HPDE6-E6E7 (cell line): ENCODE measurements around the gene SEMA7A.

Source experiments
- DNase-seq: peaks from one replicate; pipeline ENCODE4 v3.0.0; 2011; ENCODE audit warnings: missing footprints; ENCODE audit errors: extremely low spot score

The SEMA7A gene

DNA sequence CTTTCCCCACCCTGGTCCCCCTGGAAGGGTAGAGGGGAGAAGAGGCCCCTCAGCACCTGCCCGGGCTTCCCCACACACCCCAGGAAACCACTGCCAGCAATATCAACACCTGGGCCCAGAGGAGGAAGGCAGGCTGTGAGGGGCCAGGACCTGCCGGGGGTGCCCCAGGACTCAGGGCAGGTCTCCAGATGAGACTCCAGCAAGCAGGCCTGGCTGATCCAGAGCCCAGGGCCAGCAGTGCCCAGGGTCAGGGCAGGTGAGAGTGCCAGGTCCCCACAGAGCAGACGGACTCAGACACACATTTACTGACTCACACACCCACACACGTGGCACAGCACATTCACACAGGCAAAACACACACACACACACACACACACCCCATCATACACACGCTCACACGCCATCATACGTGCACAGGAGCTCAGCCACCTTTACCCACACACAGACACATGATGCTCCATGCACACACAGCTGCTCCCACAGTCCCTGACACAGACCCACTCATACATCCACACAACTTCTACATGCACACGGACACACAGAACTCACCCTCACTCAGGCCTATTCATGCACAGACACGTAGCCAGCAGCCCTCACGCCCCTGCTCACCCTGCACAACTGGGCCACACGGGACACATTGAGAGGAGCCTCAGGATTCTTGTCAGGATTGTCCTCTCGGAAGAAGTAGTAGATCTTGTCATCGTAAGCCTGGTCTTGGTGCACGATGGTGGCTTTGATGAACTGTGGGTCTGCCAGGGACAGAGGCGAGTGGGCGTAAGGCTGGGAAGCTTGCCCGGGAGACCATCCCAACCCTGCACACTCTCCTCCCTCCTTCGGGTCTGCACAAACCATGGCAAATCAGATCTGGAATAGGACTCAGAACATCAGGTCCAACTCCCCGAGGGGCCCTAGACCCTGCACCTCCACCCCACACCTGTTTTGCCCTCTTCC, 17.5 kb downstream of the SEMA7A start:
- DNase-seq: no peak

DNA sequence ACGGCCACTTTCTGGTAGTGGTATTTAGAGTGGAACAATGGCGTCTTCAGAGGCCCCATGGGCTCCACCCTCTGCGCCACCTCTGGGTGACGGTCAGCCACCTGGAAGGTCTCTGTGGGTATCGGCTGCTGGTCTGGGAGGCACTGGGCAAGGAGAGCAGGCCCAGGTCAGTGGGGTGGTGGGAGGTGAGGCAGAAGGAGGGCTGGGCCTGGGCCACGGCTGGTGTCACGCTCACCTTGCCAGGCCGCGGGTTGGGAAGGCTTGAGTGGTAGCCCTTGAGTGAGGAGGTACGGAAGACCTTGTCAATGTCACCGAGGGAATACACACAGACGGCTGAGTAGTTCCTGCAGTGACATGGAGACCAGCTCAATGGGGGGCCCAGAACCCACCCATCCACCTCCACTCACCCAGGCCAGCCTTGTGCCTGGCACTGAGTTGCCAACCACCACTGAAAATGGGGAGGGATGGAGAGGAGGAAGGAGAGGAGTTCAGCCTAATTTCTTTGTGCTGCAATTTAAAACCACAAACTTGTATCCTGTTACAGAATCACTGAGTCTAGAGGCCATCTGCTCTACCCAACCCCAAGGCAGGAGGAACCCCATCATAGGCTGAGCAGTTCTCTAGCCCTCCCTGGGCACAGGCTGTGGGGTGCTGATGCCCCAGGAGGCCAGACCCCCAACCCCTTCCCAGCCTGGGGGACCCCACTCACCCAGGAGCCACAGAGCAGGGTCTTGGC, 19.0 kb downstream of the SEMA7A start:
- no peak for DNase-seq

DNA sequence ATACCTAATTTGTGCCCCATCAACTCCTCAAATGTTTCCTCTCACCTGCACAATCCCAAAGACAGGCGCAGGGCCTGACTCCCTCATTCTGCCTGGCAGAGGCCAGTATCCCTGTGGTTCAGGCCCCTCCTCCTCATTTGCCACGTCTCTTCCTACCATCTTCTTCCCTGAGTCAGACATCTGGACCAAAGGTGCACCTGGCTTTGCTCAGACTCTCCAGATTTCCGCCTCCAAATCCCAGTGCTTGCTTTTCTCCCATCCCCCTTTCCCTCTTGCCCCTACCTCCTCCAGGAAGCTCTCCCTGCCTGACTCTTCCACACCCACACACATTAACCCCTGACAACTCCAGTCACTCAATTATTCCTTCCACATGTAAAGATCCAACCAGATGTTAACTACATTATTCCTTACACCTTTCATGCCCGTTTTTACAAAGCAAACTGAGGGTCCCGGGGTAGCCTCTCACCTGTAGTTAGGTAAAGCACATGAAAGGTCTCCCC, 19.6 kb downstream of the SEMA7A start:
- no peak for DNase-seq

DNA sequence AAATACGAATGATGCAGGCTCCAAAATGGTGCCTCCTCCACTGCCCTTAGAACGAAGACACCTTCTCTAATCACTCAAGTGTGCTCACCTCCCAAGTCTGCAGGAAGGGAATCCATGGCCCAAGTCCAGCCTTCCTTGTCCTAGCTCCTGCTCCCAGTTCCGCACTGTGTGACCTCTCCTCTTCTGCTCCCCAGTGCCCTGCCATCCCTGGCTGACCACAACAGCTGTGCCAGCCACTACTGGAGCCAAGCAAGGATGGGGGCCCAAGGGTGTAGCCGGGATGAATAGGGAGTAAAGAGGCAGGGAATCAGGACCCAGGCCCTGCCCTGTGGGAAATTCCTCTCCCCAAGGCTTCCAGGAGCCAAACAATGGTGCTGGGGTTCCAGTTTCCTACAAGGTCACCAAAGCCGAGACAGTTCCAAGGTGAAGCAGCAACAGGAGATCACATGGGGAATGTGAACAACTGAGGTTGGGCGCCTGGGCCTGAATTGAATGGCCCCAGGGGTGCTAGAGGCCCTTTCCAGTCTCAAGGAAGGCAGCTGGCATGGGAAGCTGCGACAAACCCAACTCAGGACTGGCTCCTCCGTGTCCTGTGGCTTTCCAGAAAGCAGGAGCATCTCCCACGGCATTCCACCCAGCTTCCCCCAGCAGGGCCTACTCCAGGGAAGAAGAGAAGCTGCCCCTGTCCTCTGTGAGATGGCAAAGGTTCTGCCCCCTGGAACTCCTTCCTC, 20.2 kb downstream of the SEMA7A start:
- DNase-seq: no peak

DNA sequence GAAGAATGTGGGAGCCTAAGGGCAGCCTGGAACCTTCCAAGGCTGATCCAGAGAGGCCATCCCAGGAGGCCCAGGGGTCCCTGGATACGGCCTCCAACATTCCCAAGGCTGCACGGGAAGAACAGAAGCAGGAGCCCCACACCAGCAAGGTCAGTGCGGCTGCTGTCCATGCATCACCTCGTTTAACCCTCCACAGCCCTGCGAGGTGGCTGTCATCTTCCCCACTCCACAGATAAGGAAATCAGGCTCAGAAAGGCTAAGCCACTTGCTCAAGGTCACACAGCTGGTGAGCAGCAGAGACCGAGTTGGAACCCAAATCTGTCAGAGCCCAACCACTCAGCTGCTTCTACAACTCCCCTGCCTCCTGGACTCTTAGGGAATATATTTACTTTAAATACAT, 21.6 kb downstream of the SEMA7A start:
- no peak for DNase-seq

DNA sequence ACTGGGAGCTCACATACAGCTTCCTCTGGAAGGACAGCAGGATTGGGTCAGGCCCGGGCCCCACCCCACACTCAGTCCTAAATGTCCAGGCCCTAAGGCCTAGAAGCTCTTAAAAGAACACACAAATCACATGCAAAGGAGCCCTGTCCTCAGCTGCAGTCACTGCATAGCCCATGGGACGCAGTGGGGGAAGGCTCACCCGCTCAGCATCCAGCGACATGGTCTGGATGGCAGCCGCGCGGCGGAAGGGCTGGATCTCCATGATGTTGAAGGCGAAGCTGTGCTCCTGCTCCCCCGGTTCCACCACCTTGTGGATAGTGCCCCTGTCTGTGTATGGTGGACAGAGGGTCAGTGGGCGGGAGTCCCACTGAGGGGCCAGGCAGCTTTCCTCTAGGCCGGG, 22.1 kb downstream of the SEMA7A start:
- DNase-seq: no peak

DNA sequence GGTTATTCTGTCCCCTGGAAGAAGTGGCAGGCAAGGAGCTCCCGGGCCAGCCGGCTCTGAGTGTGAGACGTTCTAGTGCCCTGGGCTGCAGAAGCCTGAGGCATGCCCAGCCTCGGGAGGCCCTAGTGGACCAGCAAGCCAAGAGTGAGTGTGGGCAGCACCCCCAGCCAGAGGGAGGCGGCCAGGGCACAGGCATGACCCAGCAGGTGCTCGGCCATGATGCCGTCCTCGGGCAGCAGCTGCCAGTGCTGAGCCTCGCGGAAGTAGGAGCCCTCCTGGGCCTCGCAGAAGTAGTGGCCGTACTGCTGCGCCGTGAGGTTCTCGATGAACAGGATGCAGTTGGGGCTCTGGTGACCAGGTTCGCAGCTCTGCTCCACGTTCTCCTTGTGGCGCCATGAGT, 23.3 kb downstream of the SEMA7A start:
- DNase-seq: no peak

DNA sequence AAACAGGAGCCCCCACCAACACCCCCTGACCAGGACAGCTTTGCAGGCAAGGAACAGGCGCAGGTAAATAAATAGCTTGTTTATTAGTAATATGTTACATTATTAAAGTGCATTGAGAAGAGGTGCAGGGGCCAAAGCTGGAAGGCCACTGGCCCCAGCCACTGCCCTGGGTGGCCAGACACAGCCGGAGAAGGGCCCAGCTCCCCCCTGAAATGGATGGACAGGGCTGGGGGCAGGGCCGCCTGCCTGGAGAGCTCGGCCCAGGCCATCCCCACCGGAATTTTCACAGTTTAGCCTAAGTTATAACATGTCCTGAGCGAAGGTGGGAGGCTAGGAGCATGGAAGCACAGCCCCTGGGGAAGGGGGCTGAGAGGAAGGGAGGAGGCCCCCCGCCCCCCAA, 24.5 kb downstream of the SEMA7A start:
- DNase-seq: no peak

DNA sequence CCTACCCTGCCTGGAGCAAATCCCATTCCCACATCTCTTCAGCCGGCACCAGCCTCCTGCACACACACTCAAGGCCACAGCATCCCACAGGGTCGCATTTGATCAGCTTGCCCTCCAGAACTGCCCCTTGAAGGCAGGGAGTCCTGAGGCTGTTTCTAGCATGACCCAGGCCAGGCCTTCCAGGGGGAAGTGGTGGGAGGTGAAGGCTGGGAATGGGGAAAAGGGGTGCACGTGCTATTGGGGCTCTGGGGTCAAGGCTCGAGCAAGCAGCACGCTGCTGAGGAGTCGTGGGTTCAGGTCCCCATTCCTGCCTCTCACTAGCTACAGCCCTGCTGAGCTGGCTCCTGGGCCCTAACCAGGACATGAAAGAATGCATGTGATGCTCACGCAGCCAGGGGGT, 24.9 kb downstream of the SEMA7A start:
- DNase-seq: no peak

DNA sequence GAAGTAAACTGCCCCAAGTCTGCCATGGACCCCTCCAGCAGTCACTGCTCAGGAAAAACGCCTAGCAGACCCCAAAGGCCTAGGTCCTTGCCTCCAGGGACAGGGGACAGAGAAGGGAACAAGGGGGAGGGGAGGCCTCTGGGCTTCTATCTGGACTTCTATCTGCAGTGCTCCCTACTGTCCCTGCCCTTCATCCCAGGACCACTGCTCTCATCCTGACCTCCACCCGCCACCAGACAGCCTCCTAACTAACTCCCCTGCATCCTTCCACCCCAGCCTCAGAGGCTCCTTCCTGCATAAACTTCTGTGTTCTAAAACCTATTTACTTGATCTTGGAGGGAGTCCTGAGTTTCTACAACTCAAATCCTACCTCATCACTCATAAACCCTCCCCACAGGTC, 25.4 kb downstream of the SEMA7A start:
- no peak for DNase-seq

DNA sequence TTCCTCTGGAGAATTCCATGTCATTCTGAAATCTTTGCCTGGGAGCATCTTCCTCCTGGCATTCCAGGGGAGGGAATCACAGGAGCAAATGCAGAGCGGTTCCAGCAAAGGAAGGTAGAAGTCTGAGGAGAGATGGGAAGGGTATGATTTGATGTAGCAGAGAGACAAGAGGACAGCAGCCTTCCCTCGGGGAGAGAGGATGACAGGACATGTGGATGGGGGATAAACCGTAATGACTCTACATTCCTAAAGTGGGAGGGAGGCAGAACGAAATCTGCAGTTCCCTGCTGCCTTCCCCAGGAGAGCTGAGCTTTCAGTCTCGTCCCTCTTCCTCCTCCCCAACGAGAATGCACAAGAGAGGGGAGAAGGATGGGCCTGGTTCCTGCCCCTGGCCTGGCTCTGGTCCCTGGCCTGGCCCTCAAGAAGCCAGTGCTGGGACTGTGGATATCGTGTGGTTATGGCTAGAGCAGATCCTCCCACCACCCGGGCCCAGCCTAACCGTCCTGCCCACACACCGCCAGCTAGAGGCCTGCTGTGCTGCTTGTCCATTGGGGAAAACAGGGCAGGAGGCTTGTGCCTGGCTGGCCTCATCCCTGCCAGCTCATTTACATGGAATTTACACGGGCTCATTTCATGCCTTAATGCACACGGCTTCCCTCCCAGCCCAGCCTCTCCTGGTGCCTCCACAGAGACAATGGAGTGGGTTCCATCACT, 26.6 kb downstream of the SEMA7A start:
- DNase-seq: peak; percentile 84

DNA sequence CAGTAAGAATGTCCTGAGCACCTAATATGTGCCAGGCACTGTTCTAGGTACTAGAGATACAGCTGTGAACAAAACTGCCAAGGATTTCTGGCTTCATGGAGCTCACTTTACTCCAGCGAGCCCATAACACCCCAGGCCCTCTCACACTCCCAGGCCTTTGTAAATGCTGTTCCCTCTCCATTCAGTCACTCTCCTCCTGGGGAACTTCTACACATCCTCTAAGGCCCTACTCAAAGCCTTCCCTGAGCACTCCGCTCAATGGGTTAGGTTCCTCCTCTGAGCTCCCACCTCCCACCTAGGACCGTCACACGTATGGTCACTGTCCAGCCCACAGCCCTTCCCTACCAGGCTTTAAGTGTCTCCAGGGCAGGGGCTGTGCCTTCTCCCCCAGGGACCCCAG, 27.2 kb downstream of the SEMA7A start:
- no peak for DNase-seq

DNA sequence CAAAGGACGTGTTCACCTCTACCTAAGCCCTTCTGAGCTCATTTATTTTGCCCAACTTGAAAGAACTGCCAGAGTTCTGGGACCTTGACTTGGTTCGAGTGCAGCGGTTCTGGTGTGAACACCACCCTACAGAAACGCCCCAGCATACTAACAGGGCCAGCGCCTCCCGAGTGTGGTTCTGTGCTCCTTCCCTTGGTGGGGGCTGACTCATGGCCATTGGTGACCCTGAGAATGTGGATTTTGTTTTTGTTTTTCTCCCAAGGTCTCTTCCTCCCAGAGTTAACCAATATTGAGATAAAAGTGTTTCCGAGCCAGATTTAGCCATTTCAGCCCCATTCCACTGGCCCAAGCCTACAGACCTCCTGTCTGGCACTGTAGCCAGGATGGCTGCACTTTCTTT, 27.9 kb downstream of the SEMA7A start:
- no peak for DNase-seq

DNA sequence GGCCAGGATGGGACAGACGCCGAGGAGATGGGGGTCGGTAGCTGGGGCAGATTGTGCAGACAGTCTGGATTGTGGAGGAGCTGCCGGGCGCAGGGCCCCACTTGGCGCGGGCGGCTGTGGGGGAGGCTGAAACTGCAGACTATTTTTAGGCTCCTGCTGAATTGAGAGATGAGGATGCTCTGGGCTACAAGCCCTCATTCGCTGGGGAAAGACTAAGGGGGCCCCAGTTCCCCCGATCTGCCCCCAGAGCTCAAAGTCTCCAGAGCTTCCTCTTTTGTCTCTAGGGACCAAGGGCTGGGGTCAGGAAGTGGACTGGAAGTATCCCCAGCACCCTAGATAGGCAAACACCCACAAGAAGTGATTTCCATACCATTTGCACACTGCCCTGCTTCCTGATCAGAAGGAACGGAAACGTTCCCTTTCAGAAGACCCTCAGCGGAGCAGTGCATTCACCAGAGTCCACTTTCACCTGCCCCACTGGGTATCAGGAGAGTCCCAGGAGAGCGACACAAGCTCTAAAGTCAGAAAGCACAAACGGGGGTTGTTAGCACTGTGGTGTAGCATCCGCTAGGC, 29.7 kb downstream of the SEMA7A start:
- DNase-seq: no peak

DNA sequence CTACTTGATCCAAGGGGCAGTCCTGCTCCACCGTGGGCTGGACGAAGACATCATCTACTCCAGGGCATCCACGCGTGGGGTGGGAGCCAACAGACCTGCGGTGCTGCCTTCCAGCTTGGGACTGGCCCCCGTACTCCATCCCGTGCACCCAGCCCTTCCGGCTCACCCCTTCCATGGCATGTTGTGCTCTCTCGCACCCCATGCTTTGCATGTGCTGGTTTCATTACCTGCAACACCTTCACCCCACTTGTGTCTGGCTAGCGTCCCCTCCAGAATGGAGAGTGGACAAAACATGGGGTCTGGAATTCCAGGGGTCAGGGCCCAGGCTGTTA, 30.2 kb downstream of the SEMA7A start:
- DNase-seq: no peak

DNA sequence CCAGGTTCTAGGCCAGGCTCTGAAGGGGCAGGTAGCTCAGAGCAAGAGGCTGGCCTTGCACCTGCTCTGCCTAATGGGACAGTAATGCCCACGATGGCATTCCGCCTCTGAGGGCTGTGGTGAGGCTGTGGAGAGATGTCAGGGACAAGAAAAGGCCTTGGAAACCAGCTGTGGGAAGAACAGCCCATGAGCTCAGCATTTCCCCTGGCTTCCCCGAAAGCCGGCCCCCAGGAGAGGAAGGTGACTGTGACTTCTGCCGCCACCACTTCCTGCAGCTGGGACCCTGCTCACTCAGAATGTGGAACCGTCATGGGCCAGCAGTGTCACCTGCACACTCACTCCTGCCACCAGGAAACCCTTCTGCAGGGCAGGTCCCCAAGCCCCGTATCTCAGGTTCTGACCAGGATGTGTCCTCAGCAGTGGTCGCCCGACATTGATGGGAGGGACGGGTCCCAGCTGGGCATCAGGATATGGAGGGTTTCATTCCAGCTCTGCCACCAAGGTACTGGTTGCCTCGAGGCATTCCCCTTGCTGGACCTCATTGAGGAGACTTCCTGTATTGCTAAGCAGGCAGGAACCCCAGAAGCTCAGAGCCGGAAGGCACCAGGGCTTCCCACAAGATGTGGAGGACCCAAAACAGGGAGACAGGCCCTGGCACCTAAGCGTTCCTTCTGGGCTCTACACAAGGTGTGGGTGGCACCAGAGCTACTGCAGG, 30.7 kb downstream of the SEMA7A start:
- no peak for DNase-seq

DNA sequence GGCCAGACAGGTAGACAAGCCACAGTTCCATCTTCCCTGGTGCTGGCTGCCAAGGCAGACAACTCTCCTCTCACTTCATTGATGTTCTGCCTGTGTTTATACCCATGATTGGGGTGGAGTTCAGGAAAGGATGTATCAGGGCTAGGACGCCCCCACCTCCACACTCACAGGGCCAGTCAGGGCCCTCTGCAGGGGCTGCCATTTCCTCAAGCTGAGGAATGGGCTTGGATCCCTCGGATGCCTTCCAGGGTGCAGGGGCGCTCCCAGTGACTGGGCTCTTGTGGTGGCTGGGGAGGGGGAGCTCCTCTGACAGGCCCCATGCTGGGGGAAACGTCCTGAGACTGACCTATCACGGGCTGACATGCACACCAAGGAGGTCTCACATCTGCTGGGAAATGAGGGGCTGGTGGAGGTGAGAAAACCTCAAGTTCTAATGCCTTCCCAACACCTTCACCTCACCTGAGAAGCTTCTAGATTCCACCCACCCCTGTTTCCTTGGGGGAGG, 31.4 kb downstream of the SEMA7A start:
- no peak for DNase-seq

DNA sequence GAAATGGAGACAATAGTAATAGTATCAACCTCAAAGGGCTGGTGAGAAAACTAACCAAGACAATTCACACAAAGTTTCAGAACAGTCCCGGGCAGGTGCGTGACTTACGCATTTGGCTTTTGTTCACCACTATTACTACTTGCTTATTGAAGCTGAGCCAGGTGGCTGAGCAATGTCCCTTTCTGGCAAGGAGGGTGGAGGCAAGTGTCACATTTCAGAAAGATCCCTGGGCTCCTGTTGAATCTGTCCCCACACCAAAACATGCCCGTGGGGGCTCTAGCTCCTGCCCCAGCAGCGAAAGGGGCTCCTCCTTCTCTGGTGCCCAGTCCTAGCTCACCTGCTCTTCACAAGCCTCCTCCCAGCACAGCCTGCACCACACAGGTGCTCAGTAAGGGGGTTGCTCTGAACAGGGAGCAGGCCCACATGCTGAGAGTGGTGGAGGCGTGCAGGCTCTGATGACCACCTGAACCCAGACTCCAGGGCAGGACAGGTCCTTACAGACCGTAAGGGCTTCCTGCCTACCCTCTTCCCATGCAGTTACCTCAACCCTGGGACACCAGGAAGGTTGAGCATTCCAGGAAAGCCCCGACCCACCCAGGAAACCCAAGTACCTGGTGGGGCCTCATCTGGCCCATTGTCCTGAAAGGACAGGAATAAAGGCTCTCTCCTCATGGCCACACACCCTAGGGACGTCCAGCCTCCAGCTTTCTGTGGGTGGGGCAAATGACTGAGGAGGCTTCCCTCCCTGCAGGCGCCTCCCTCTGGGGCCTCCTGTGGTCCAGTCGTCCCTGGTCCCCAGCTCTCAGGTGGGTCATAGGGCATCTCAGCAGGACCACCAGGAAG, 32.6 kb downstream of the SEMA7A start:
- no peak for DNase-seq

DNA sequence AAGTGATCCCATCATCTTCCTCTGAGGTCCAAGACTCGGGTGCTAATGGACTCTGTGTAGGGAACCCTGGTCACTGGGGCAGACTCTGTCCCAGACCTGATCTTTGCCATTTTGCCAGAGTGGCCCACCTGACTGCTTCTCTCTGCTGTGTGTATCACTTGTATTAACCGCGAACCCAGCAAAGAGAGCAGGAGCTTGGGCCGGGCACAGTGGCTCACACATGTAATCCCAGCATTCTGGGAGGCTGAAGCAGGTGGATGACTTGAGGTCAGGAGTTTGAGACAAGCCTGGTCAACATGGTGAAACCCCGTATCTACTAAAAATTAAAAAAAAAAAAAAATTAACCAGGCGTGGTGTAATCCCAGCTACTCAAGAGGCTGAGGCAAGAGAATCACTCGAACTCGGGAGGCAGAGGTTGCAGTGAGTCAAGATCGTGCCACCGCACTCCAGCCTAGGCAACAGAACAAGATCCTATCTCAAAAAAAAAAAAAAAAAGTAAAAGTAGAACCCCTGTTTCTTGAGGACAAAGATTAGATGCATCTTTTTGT, 33.4 kb downstream of the SEMA7A start:
- no peak for DNase-seq
